Measurements from ENCODE around the gene UBN2.
A peak's percentile ranks its signal among the peaks of the same experiment; 100 is the strongest.

The UBN2 gene

DNA sequence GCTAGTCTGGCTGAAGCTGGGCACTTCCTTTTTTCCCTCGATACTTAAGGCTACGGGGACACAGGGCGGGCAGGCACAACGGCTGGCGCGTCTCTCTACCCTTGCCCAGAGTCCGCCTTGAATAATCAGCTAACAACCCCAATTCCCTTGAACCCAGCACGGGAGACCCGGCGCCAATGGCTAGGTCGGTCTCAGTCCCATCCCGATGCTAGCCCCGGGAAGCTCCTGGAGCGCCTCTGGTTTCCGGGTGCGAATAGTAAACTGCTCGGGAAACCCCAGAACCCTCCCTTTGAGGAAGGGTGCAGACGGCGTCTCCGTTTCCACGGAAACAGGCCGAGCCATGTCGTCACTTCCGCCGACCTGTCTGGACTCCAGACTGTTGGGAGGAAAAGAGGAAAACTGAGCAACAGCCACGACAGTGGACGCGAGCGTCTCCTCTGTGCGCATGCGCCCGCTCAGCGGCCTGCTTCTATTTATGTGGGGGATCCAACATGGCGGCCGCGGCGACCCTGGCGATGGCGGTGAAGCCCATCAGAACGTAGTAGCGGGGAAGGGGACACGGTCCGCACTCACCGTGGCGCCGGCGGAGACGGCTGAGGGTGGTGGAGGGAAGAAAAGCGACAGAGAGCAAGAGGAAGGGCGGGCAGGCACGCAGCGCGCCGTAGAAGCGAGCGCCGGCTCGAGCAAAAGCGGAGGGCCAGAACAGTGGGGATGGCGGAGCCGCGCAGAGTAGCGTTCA lies at the start of gene UBN2:
TSS of gene UBN2 (plus strand) at position 464 of the 739 bp plus-strand sequence. CDS start at position 712, 248 bp downstream.
- peak within 1 kb of the TSS; percentile 93 to 94 for H3K9ac ChIP-seq (ENCODE audit: low read depth in 1 of 2, low read length in 2 of 2)
- no peaks in the 10 kb centered on the region for H3K36me3 ChIP-seq (ENCODE audit: control insufficient read depth in 1 of 2, insufficient read depth in 2 of 2, low read length in 2 of 2)
- H3K27me3 ChIP-seq (ENCODE audit: control insufficient read depth in 1 of 2, insufficient read depth in 2 of 2, low read length in 2 of 2) = no peaks in the 10 kb centered on the region
- H3K27ac ChIP-seq (ENCODE audit: low read depth, low read length) = peak within 1 kb of the TSS; percentile 92
- H3K4me3 ChIP-seq (ENCODE audit: low read depth in 1 of 2, low read length in 2 of 2) = peak within 1 kb of the TSS; percentile 97 to 98
- H3K9me3 ChIP-seq (ENCODE audit: control insufficient read depth in 1 of 2, low read length in 2 of 2) = no peaks in the 10 kb centered on the region
- H3K4me1 ChIP-seq (ENCODE audit: control insufficient read depth in 1 of 2, insufficient read depth in 2 of 2, low read length in 2 of 2) = peaks cover 0 to 23% of the 10 kb centered on the region in 2 donors

DNA sequence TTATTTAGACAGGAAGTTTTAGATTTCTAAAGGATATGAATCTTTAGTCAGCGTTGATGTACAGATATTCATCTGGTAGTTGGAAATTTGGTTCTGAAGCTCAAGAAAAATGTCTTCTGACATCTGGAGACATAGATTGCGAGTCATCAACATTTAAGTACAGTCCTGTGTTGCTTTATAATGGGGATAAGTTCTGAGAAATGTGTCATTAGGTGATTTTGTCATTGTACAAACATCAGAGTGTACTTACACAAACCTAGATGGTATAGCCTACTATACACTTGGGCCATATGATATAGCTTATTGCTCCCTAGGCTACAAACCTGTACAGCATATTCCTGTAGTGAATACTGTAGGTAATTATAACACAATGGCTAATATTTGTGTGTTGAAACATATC lies 49.6 kb upstream of the UBN2 start:
- Histone ChIP-seq H3K9me3 (ENCODE audit: control insufficient read depth in 1 of 2, low read length in 2 of 2) (no peaks in the 10 kb centered on the region), H3K4me3 (ENCODE audit: low read depth in 1 of 2, low read length in 2 of 2) (no peak overlapping the region), H3K36me3 (ENCODE audit: control insufficient read depth in 1 of 2, insufficient read depth in 2 of 2, low read length in 2 of 2) (peaks cover 0 to 3% of the 10 kb centered on the region in 2 donors), H3K27ac (ENCODE audit: low read depth, low read length) (no peak overlapping the region), H3K4me1 (ENCODE audit: control insufficient read depth in 1 of 2, insufficient read depth in 2 of 2, low read length in 2 of 2) (no peaks in the 10 kb centered on the region), H3K9ac (ENCODE audit: low read depth in 1 of 2, low read length in 2 of 2) (no peak overlapping the region), H3K27me3 (ENCODE audit: control insufficient read depth in 1 of 2, insufficient read depth in 2 of 2, low read length in 2 of 2) (no peaks in the 10 kb centered on the region)

DNA sequence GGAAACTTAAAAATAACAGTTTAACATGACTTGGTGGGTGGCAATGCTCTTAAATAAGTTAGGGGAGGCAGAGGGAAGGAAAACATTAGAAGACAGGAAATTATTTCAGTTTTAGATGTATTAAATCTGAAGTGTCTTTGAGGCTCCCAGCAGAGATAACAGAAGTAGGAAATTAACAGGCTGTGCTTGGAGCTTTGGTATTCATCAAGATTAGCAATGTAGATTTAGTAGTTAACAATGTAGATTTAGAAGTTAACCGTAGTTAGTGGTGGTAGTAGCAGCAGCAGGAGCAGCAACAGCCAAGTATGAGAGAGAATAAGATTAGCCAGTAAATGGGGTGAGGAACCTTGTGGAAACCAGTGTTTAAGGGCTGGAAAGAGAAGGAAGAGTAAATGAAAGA lies 48.7 kb upstream of the UBN2 start:
- Histone ChIP-seq H3K9me3 (ENCODE audit: control insufficient read depth in 1 of 2, low read length in 2 of 2) (no peaks in the 10 kb centered on the region), H3K4me1 (ENCODE audit: control insufficient read depth in 1 of 2, insufficient read depth in 2 of 2, low read length in 2 of 2) (no peaks in the 10 kb centered on the region), H3K27ac (ENCODE audit: low read depth, low read length) (no peak overlapping the region), H3K9ac (ENCODE audit: low read depth in 1 of 2, low read length in 2 of 2) (no peak overlapping the region), H3K4me3 (ENCODE audit: low read depth in 1 of 2, low read length in 2 of 2) (no peak overlapping the region), H3K36me3 (ENCODE audit: control insufficient read depth in 1 of 2, insufficient read depth in 2 of 2, low read length in 2 of 2) (peaks cover 0 to 3% of the 10 kb centered on the region in 2 donors), H3K27me3 (ENCODE audit: control insufficient read depth in 1 of 2, insufficient read depth in 2 of 2, low read length in 2 of 2) (no peaks in the 10 kb centered on the region)

DNA sequence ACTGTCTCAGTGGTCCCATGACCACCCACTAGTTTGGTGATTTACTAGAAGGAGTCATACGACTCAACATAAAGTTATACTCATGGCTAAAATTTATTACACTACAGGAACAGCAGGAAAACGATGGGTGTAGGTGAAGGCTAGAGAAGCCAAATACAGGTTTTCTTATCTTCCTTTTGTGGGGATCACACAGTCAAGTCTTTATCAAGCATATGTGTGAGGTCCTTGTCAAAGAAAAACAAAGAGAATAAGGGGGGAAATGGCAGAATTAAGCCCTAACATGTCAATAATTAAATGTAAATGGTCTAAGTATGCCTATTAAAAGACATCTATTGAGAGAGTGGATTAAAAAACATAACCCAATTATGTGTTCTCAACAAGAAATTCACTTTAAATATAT lies 47.8 kb upstream of the UBN2 start:
- H3K4me3 ChIP-seq (ENCODE audit: low read depth in 1 of 2, low read length in 2 of 2) = no peak overlapping the region
- no peaks in the 10 kb centered on the region for H3K4me1 ChIP-seq (ENCODE audit: control insufficient read depth in 1 of 2, insufficient read depth in 2 of 2, low read length in 2 of 2)
- H3K27me3 ChIP-seq (ENCODE audit: control insufficient read depth in 1 of 2, insufficient read depth in 2 of 2, low read length in 2 of 2) = no peaks in the 10 kb centered on the region
- H3K9ac ChIP-seq (ENCODE audit: low read depth in 1 of 2, low read length in 2 of 2) = no peak overlapping the region
- no peak overlapping the region for H3K27ac ChIP-seq (ENCODE audit: low read depth, low read length)
- H3K9me3 ChIP-seq (ENCODE audit: control insufficient read depth in 1 of 2, low read length in 2 of 2) = no peaks in the 10 kb centered on the region
- peaks cover 0 to 3% of the 10 kb centered on the region in 2 donors for H3K36me3 ChIP-seq (ENCODE audit: control insufficient read depth in 1 of 2, insufficient read depth in 2 of 2, low read length in 2 of 2)

DNA sequence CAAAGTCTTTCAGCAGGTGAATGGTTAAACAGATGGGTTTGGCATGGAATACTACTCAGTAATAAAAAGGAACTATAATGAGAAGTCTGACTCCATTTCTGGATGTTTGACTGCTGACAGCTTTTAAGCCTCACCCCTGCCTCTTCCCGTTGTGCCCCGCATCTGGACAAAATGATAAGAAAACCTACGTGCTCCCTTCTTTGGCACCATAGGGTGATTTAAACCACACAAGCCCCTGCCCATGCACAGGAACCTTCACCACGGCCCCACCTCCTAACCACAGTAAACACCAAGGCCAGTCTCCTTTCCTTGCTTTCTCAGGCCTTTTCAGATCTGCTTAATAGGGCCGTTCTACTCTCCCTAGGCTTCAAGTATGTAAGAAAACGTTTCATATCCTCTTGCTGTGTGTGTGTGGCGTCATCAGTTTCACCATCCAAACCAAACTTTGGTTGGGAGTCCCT lies 47.1 kb upstream of the UBN2 start:
- no peak overlapping the region for H3K4me3 ChIP-seq (ENCODE audit: low read depth in 1 of 2, low read length in 2 of 2)
- peaks cover 0 to 3% of the 10 kb centered on the region in 2 donors for H3K36me3 ChIP-seq (ENCODE audit: control insufficient read depth in 1 of 2, insufficient read depth in 2 of 2, low read length in 2 of 2)
- no peak overlapping the region for H3K9ac ChIP-seq (ENCODE audit: low read depth in 1 of 2, low read length in 2 of 2)
- no peaks in the 10 kb centered on the region for H3K27me3 ChIP-seq (ENCODE audit: control insufficient read depth in 1 of 2, insufficient read depth in 2 of 2, low read length in 2 of 2)
- H3K9me3 ChIP-seq (ENCODE audit: control insufficient read depth in 1 of 2, low read length in 2 of 2) = no peaks in the 10 kb centered on the region
- H3K27ac ChIP-seq (ENCODE audit: low read depth, low read length) = no peak overlapping the region
- H3K4me1 ChIP-seq (ENCODE audit: control insufficient read depth in 1 of 2, insufficient read depth in 2 of 2, low read length in 2 of 2) = no peaks in the 10 kb centered on the region

DNA sequence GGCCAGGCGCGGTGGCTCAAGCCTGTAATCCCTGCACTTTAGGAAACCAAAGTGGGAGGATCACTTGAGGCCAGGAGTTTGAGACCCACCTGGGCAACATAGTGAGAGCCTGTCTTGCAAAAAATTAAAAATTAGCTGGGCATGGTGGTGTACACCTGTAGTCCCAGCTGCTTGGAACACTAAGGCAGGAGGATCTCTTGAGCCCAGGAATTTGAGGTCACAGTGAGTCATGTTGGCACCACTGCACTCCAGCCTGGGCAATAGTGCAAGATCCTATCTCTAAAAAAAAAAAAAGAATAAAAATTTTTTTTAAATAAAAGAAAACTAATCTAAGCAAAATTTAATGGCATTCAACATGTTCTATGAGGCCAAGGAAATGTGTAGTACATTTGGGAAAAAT lies 44.9 kb upstream of the UBN2 start:
- H3K4me3 ChIP-seq (ENCODE audit: low read depth in 1 of 2, low read length in 2 of 2) = no peak overlapping the region
- H3K27ac ChIP-seq (ENCODE audit: low read depth, low read length) = no peak overlapping the region
- H3K4me1 ChIP-seq (ENCODE audit: control insufficient read depth in 1 of 2, insufficient read depth in 2 of 2, low read length in 2 of 2) = no peaks in the 10 kb centered on the region
- no peaks in the 10 kb centered on the region for H3K27me3 ChIP-seq (ENCODE audit: control insufficient read depth in 1 of 2, insufficient read depth in 2 of 2, low read length in 2 of 2)
- H3K9ac ChIP-seq (ENCODE audit: low read depth in 1 of 2, low read length in 2 of 2) = no peak overlapping the region
- H3K36me3 ChIP-seq (ENCODE audit: control insufficient read depth in 1 of 2, insufficient read depth in 2 of 2, low read length in 2 of 2) = peaks cover 0 to 3% of the 10 kb centered on the region in 2 donors
- H3K9me3 ChIP-seq (ENCODE audit: control insufficient read depth in 1 of 2, low read length in 2 of 2) = no peaks in the 10 kb centered on the region

DNA sequence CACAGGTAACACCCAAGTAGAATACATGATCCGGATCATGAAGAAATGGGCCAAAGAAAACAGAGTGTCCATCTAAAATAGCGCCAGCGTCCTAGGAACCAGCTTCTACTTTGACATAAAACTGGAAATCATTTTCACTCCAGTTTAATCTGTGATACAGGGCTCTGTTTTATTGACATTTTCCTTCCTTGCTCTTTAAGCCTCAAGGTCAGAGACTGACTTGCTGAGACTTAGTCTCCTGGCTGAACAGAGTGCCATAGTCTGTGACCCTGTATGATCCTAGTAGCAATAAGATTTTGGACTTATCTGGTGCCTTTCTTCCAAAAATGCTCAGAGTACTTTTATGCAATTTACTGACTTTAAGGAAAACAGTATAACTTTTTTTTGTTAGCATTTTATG lies 41.7 kb upstream of the UBN2 start:
- H3K27me3 ChIP-seq (ENCODE audit: control insufficient read depth in 1 of 2, insufficient read depth in 2 of 2, low read length in 2 of 2) = no peaks in the 10 kb centered on the region
- no peaks in the 10 kb centered on the region for H3K4me1 ChIP-seq (ENCODE audit: control insufficient read depth in 1 of 2, insufficient read depth in 2 of 2, low read length in 2 of 2)
- no peak overlapping the region for H3K27ac ChIP-seq (ENCODE audit: low read depth, low read length)
- H3K36me3 ChIP-seq (ENCODE audit: control insufficient read depth in 1 of 2, insufficient read depth in 2 of 2, low read length in 2 of 2) = no peaks in the 10 kb centered on the region
- H3K9me3 ChIP-seq (ENCODE audit: control insufficient read depth in 1 of 2, low read length in 2 of 2) = no peaks in the 10 kb centered on the region
- H3K4me3 ChIP-seq (ENCODE audit: low read depth in 1 of 2, low read length in 2 of 2) = no peak overlapping the region
- H3K9ac ChIP-seq (ENCODE audit: low read depth in 1 of 2, low read length in 2 of 2) = no peak overlapping the region

DNA sequence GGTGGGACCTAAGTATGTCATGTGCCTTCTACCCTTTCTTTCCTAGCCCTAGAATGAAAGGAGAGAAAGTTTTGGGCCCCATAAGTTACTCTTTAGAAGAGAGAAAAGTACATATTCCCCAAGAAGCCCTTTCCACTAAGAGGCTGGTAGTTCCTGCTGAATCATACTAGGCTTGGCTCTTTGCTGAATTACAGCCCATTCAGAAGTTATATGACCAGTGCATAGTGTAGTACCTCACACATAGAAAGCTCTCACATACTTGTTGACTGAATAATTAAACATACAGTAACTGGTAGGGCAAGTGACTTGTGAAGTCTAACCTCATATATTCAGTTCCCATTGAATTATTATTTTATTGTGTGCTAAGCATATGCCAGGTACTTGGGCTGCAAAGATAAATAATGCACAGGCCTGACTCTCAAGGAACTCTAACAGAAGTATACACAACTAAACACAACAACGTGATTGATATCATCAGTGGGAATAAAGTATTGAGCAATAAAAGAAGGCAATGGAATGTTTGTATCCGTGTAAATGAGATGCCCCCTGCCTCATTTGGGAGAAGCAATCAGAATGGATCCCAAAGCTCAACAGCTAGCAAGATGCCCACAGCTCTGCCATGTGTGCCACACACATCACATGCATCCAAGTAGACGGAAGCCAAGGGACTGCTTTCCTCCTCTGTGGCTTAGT lies 38.9 kb upstream of the UBN2 start:
- Histone ChIP-seq H3K4me1 (ENCODE audit: control insufficient read depth in 1 of 2, insufficient read depth in 2 of 2, low read length in 2 of 2) (no peaks in the 10 kb centered on the region), H3K36me3 (ENCODE audit: control insufficient read depth in 1 of 2, insufficient read depth in 2 of 2, low read length in 2 of 2) (no peaks in the 10 kb centered on the region), H3K27ac (ENCODE audit: low read depth, low read length) (no peak overlapping the region), H3K9me3 (ENCODE audit: control insufficient read depth in 1 of 2, low read length in 2 of 2) (no peaks in the 10 kb centered on the region), H3K27me3 (ENCODE audit: control insufficient read depth in 1 of 2, insufficient read depth in 2 of 2, low read length in 2 of 2) (no peaks in the 10 kb centered on the region), H3K9ac (ENCODE audit: low read depth in 1 of 2, low read length in 2 of 2) (no peak overlapping the region), H3K4me3 (ENCODE audit: low read depth in 1 of 2, low read length in 2 of 2) (no peak overlapping the region)

DNA sequence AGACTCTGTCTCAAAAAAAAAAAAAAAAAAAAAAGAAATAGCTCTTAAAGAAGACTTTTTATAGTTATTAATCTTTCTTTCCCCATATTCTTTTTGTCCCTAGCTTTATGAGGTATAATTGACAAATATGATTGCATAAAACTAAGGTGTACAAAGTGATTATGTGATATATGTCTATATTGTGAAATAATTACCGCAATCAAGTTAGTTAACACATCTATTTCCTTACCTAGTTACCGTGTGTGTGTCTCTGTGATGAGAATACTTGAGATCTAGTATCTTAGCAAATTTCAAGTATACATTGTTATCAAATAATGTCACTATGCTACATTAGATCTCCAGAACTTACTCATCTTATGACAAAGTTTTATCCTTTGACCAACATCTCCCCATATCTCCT lies 30.7 kb upstream of the UBN2 start:
- H3K4me3 ChIP-seq (ENCODE audit: low read depth in 1 of 2, low read length in 2 of 2) = no peak overlapping the region
- H3K36me3 ChIP-seq (ENCODE audit: control insufficient read depth in 1 of 2, insufficient read depth in 2 of 2, low read length in 2 of 2) = no peaks in the 10 kb centered on the region
- no peaks in the 10 kb centered on the region for H3K4me1 ChIP-seq (ENCODE audit: control insufficient read depth in 1 of 2, insufficient read depth in 2 of 2, low read length in 2 of 2)
- peaks cover 1 to 6% of the 10 kb centered on the region in 2 donors for H3K9me3 ChIP-seq (ENCODE audit: control insufficient read depth in 1 of 2, low read length in 2 of 2)
- H3K9ac ChIP-seq (ENCODE audit: low read depth in 1 of 2, low read length in 2 of 2) = no peak overlapping the region
- no peak overlapping the region for H3K27ac ChIP-seq (ENCODE audit: low read depth, low read length)
- no peaks in the 10 kb centered on the region for H3K27me3 ChIP-seq (ENCODE audit: control insufficient read depth in 1 of 2, insufficient read depth in 2 of 2, low read length in 2 of 2)

DNA sequence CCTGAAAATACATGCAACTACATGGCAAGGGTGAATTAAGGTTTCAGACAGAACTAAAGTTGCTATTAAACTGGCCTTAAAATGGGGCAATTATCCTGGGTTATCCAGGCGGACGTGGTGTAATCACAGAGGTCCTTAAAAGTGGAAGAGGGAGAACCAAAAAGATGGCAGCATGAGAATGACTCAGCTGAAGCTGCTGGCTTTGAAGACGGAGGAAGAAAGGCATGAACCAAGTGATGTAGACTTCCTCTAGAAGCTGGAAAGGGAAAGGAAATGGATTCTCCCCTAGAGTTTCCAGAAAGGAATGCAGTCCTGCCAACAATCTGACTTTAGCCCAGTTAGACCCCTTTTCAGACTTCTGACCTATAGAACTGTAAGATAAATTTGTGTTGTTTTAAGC lies 27.0 kb upstream of the UBN2 start:
- Histone ChIP-seq H3K27ac (ENCODE audit: low read depth, low read length) (no peak overlapping the region), H3K9me3 (ENCODE audit: control insufficient read depth in 1 of 2, low read length in 2 of 2) (peaks cover 2 to 13% of the 10 kb centered on the region in 2 donors), H3K27me3 (ENCODE audit: control insufficient read depth in 1 of 2, insufficient read depth in 2 of 2, low read length in 2 of 2) (no peaks in the 10 kb centered on the region), H3K4me1 (ENCODE audit: control insufficient read depth in 1 of 2, insufficient read depth in 2 of 2, low read length in 2 of 2) (no peaks in the 10 kb centered on the region), H3K36me3 (ENCODE audit: control insufficient read depth in 1 of 2, insufficient read depth in 2 of 2, low read length in 2 of 2) (no peaks in the 10 kb centered on the region), H3K9ac (ENCODE audit: low read depth in 1 of 2, low read length in 2 of 2) (no peak overlapping the region), H3K4me3 (ENCODE audit: low read depth in 1 of 2, low read length in 2 of 2) (no peak overlapping the region)
